GM21619 (cell line): Measurements from ENCODE around the gene MATR3.
"Not testable (repeated sequence)": the region's sequence is repeated elsewhere in the genome, so short reads cannot be mapped to it uniquely, and the experiment has no call there.

Experiments
- ATAC-seq: cut with Tn5 transposase; IDR thresholded peaks from one replicate; pipeline ENCODE4 v1.9.1; 2021; ENCODE audit not compliant: unreplicated experiment

The MATR3 gene

GRCh38 chr5:139293507-139294373, at the start of gene MATR3:
TSS of gene MATR3 (plus strand) at chr5:139293740. CDS start at chr5:139307416, 13,676 bp downstream.
- peak; percentile 72 for ATAC-seq

DNA sequence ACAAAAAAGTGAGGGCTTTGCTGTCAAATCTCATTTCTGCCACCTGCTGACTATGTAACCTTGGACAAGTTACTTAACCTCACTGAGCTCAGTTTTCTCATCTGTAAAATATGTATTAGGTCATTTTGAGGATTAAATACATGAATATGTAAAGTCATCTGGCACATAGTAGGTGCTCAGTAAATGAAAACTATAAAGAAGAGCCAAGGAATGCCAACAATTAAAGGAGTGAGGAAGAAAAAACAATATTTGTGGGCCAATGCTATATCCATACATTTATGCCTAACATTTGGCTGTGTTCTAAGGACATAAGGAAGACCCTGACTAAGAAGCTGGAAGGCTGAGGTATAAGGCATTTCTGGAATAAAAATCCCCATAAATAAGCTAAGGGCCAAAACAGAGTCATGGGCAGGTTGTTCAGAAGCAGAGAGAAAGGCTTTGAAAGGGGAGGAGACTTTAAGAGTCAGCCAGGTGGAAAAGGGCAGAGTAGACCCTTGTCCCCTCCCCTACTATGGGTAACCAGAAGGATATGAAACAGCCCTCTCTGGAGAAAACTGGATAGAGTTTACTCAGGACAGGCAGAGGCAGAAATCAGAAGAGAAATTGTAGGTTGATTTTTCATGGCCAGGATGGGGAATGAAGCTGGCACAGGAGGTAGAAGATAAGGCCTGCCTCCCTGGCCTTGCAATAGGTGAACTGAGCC, 47.8 kb upstream of the MATR3 start:
- no peak for ATAC-seq

- no peak for ATAC-seq
These were observed 47.1 kb upstream of the MATR3 start for GRCh38 chr5:139246394-139246793.

DNA sequence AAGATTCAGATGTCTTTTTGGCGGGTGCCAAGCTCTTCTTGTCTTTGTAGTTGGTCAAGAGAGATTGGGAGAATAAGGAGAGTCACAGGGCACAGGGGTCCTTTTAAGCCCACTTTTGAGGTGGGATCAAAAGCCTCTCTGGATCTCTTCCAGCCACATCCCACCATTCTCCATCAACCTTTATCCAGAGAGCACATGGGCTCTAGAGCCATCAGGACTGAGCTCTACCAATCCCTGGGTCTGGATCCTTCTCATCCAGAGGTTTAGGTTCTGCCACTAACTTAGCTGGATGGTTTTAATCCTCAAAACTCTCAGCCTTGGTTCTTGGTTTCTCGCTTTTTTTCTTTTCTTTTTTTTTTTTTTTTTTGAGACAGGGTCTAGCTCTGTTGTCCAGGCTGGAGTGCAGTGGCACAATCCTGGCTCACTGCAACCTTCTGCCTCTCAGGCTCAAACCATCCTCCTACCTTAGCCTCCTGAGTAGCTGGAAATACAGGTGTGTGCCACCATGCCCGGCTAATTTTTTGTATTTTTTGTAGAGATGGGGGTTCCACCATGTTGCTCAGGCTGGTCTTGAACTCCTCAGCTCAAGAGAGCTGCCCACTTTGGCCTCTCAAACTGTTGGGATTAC, 44.6 kb upstream of the MATR3 start:
- no peak for ATAC-seq

DNA sequence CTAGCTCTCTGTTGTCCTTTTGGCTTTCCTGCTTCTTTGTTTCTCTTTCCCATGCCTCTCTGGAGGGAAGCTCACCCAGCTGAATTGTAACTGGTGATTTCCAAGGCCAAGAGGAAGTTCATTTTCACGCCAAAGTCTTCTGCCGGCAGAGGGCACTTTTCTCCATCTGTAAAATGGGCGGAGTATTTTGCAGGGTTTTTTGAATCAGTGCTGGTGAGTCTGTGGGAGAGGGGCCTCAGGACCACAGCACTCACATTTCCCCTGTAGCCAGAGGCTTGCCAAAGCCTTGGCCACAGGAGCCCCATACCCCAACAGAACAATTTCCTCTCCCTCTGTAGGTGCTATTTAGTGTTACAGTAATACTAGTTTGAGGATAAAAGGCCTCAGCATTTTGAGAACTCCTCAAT, 42.3 kb upstream of the MATR3 start:
- no peak for ATAC-seq

GRCh38 chr5:139251695-139252288, 41.7 kb upstream of the MATR3 start:
- no peak for ATAC-seq

DNA sequence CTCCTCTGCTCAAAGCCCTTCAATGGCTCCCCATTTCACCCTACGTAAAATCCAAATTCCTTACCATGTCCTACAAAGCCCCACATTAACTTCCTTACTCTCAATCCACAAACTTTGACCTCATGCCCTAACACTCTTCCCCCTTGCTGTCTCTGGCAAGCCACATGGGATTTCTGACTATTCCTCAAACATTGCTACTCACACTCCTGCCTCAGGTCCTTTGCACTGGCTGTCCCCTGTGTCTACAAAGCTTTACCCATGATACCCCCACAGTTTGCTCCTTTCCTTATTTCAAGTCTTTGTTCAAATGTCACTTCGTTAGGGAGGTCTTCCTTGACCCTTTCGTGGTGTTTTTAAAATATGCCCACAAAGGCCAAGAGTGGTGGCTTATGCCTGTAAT, 40.4 kb upstream of the MATR3 start:
- ATAC-seq = no peak

DNA sequence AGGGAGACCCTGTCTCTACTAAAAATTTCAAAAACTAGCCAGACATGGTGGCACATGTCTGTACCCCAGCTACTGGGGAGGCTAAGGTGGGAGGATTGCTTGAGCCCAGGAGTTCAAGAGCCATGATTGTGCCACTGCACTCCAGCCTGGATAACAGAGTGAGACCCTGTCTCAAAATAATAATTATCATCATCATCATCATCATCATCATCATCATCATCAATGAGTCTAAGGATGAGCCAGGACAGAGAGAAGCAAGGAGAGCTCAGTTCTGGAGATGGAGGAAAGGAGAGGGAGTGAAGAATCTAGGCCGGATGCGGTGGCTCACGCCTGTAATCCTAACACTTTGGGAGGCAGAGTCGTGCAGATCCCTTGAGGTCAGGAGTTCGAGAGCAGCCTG, 36.7 kb upstream of the MATR3 start:
- ATAC-seq = no peak

- ATAC-seq = no peak
These were observed 31.3 kb upstream of the MATR3 start for GRCh38 chr5:139262059-139262741.

DNA sequence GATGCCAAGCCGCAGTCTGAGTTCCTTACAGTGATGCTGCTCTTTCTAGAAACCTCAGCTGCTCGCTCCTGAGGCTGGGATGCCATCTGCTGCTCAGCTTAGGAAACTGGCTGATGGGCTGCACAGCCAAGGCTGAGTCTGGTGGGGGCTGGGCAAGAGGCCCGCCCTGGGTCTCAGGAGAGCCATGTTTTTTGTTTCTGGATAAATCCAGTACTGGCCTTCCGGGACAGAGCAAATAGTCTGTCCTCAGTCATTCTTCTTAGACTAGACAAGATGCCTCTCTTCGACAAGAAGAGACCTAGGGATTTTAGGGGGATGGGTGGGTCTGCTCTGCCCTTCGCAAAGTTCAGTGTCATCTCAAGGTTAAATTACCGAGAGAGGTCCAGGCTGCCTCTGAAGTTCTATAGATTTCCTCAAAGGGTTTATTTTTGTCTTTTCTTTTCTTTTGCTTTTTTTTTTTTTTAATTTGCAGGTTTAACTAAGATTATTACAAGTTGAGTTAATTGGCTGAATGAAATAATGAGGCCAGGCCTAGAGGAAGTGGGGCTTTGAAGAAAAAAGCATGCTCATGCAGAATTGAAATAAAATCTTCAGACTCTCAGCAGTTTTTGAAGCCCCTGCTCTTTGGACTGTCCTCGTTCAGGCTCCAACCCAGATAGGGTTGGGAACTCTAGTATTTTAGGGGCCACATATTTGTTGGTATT, 30.6 kb upstream of the MATR3 start:
- peak; percentile 94 for ATAC-seq

DNA sequence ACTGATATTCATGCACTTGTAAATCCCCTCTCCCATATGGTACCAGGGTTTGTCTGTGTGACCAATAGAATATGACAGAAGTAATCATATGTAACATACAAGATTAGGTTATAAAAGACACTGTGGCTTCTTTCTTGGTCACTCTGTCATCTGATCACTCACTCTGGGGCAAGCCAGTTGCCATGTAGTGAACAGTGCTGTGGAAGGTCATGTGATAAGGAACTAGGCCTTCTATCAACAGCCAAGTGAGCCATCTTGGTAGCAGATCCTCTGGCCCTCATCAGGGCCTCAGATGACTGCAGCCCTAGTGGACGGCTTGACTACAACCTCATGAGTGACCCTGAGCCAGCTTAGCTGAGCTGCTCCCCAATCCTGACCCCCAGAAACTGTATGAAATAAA, 30.0 kb upstream of the MATR3 start:
- ATAC-seq = no peak

- ATAC-seq = no peak
These were observed 29.6 kb upstream of the MATR3 start for GRCh38 chr5:139263946-139264345.

GRCh38 chr5:139265001-139265400, 28.5 kb upstream of the MATR3 start:
- no peak for ATAC-seq

- no peak for ATAC-seq
These were observed 27.3 kb upstream of the MATR3 start for GRCh38 chr5:139266236-139266635.

DNA sequence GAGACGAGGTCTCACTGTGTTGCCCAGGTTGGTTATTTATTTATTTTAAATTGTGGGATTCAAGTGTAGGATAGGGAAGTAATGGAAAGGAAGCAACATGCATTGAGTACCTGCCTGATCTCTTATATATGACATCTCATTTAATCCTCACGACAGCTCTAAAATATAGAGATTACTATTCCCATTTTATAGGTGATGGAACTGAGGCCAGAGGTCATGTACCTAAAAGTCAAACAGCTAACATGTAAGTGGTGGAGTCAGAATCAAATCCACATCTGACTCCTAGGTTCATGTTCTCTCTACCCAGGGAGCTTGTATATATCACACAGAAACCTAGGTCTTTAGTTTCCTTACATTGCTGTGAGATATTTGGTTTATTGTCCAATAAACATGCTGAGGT, 26.1 kb upstream of the MATR3 start:
- no peak for ATAC-seq

DNA sequence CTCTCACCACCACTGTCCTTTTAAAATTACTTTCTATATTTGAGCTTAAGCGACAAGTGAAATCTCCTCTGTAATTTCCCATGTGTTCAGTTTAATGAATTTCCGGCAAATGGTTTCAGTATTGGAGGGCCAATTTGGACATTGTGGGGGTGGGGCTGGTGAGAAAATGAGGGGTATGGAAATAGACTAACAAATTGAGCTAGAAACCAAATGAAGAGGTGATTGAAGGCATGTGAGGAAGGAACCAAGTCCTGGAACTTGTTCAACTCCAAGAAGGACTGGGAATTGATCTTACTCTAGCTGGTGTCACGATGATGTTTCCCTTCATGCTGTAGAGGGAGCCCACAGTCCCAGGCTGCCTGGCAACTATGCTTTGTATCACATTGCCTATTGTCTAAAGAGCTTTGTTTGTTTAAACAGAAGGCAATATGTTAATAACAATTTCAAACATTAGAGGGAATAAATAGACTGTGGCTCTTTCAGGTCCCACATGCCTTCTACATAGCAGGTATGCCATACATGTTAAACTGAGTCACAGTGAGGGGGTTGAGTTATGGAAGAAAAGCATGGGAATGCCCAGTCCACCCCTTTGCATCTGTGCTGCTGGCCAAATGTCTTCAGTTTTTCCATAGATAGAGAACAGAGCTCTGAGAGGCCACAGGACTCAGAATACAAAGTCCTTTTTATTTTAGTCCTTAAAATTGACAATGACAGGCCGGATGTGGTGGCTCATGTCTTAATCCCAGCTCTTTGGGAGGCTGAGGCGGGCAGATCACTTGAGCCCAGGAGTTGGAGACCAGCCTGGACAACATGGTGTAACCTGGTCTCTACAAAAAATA, 25.0 kb upstream of the MATR3 start:
- no peak for ATAC-seq

- not testable (repeated sequence) for ATAC-seq
These were observed 22.8 kb upstream of the MATR3 start for GRCh38 chr5:139270718-139271117.

DNA sequence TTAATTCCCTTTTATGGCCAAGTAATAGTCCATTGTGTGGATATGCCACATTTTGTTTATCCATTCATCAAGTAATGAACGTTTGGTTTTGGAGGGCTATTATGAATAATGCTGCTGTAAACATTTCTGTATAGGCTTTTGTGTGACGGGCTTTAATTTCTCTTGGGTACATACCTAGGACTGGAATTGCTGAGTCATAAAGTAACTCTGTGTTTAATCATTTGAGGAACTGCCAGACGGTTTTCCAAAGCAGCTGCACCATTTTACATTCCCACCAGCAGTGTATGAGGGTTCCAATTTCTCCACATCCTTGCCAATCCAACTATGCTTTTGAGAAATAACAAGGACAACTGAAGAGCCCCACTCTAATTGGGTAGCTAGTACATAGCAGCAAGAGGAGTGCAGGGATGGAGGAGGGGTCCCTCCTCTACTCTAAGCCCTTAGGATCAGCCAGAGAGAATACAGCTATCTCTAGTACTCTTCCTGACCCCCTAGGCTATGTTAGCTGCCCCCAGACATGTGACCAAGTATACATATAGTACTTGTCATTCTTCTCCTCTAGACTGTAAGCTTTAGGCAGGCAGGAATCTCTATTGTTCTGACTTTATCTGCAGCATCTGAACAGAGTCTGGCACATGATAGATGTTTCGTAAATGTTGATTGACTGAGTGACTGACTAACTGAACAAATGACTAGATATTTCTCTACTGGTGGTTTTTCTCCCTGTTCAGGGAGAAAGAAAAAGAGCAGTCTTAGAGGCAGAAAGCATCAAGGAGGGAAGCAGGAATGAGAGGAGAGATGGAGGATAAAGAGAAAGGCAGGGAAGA, 22.1 kb upstream of the MATR3 start:
- no peak for ATAC-seq
